GM19240 (cell line): ENCODE measurements around the gene TMPRSS13.
"Not testable (repeated sequence)": the region's sequence is repeated elsewhere in the genome, so short reads cannot be mapped to it uniquely, and the experiment has no call there.

ENCODE experiments used
- DNase-seq: peaks from one replicate; pipeline ENCODE4 v3.0.0; 2011; ENCODE audit warnings: low spot score; ENCODE audit not compliant: insufficient read length

Gene TMPRSS13

DNA sequence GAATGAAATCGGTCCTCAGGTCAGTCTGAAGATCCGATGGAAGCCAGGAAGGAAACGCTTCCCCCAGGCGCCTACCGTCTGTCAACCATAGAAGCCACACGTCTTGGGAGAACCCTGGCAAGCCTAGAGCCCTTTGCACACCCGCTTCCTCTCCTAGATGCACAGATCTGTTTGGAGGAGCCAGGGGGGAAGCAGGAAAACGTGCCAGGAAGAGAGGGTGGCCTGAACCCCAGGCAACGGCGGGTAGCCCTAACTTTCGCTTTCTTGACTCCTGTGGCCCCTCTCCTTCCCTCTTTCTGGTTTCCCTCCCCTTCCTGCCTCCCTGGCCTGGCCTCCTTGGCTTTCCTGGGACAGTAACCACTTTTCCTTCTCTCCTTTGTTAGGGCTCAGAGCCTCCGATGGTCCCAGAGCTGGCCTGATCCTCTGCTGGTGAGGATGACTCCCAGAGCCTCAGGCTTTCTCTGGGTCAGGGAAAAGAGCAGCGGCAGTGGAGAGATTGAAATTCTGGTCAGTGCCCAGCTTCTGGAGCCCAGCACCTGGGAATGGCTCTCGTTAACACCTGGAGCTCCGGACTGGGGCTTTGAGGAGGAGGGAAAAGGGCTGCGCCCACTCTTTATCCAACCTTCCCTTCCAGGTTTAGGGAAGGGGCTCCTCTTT, 54.8 kb downstream of the TMPRSS13 start:
- no peak for DNase-seq

DNA sequence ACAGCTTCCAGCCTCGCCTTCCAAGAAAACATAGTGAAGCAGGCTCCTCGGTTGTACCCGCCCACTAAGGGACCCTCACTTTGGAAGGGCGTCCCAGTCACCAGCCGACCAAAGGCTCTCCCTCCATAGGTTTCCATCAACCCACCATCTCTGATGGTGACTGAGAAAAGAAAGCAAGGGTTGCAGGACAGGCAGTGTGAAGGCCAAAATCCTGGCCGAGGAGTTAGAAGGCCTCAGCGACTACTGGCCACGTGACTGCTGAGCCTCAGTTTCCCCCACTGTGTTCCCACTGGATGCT, 55.4 kb downstream of the TMPRSS13 start:
- no peak for DNase-seq

DNA sequence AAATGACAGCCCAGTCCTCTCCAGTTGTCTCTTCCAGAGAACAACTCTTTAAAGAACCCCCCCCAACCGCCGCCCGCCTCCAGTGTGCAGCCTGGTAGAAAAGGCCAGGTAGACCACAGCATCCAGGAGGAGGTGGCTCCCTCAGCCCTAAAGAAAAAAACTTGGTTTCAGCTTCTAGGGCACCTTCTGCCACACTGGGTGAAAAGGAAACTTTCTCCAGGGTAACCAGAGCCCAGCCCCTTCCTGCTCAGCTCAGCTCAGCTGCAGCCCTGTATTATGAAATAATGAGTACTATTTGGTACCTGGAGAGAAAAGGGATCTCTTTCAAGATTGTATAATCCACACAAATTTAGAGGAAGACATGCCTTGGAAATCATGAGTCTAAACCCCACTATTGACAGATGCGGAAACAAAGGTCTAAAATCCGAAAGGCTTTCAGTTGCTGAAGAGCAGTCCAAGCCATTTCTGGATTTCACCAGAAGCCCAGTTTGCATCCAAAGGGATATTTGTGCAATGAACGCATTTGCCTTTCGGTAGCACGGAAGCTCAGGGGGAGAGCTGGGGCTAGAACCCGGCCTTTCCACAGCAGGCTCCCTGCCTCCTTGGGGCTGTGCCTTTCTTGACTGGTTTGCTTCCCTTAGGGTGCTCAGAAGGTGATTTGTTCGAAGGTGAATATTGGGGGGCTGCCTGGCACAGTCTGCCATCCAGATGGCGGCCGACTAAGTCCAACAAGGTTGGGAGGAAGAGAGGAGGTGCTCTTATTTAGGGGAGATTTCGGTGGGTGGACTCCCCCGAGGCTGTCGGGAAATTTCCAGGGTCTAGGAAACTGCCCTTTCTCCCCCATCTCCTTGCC, 56.0 kb downstream of the TMPRSS13 start:
- DNase-seq, result no peak

DNA sequence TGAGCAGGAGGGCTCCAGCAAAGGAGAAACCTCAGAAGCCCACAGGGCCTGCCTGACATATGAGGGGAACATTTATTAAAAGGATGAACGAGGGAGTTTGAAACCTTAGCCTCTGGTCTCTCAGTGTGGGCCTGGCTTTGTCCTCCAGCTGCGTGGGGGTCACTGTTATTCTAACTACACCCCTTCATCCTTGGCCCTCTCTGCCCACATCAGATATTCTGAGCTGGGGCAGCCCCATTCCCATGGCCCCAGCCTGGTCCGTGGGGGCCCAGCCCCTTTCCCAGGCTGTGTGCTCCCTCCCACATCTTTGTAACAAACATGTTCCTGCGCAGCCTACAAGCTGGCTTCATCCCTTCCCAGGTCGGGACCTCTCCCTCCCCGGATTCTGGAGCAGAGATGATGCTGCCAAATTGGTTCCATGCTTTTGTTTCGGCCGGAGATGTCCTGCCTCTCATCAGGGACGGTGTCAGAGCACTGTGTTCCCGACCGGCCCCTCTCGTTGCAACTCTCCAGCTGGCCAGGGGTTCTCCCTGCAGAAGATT, 56.7 kb downstream of the TMPRSS13 start:
- no peak for DNase-seq

DNA sequence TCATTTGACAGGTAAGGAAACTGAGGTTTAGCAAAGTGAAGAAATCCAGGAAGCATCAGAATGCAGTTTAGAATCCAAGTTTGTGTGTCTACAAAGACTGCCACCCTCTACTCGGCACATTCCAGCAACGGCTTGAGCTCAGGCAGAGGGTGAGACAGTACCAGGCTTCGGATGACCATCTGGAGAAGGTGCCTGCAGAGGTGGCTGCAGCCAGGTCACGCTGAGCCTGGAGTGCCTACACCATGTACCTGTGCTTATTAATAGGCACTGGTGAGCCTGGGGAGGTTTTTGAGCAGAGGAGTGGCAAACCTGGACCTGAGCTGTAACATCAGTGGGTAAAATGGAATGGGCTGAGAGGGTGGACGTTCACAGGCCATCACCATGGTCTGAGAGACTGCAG, 57.4 kb downstream of the TMPRSS13 start:
- DNase-seq, result no peak

DNA sequence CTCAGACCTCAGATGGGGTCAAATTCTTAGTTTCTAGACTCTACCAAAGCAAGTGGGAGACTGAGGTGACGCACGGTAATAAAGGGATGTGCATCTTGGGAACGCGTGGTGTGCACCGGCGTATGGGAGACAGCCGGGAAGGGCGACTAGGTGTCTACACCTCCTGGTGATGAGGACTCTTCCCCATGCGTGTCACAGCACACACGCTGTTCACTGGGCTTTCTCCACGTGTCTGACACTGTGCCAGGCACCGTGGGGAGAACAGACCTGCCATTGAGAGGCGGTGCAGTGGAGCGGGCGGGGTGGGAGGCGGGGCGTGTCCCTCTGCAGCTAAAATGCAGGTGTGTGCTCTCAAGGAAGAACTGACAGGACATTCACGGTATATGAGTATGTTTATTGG, 58.0 kb downstream of the TMPRSS13 start:
- DNase-seq, result no peak

DNA sequence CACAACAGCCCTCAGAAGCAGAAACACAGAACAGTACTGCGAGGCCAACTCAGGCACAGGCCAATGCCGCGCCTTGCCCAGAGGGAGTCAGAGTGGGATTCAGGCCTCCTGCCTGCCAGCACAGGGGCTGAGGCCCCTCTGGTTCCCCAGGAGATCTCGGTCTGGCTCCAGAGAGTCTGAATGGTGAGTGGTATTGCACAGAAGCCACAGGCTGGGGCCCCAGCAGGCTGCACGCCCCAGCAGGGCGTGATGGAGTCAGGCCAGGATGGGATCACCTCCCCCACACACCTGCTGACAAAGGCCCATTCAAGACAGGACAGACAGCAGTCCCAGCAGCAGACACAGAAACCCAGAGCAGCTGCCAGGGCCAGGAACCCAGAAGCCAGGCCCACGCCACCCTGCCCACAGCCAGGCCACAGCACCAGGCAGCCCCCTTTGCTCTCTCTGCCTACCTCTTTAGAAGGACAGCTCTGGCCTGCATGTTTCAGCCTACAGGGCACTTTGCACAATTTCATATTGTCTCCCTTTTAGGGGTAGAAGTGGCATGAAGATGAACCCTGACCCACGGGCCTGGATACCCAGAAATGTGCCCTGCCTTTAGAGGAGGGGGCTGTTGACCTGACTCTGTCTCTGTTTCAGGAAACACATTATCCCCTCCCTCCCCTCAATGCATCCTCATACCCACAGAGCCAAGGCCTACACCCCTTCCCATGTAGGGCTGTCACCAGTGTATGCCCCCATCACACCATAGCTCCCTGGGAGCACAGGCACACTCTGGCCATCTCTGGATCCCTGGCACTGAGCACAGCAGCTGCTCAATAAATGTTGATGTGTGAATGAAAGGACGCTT, 58.9 kb downstream of the TMPRSS13 start:
- DNase-seq, result no peak

DNA sequence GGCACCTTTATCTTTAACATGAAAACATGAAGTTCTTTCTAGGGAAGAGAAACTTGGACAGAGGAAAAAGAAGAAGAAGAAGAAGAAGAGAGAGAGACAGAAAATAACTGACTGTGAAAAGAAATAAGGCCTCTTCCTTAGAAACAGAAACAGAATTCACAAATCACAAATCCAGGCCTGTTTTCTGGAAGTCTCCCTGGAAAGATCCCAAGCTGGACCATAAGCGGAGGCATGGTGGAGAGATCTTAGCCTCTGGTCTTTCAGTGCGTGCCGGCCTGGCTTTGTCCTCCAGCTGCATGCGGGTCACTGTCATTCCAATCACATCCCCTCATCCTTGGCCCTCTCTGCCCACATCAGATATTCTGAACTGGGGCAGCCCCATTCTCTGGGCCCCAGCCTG, 59.6 kb downstream of the TMPRSS13 start:
- DNase-seq, result no peak

DNA sequence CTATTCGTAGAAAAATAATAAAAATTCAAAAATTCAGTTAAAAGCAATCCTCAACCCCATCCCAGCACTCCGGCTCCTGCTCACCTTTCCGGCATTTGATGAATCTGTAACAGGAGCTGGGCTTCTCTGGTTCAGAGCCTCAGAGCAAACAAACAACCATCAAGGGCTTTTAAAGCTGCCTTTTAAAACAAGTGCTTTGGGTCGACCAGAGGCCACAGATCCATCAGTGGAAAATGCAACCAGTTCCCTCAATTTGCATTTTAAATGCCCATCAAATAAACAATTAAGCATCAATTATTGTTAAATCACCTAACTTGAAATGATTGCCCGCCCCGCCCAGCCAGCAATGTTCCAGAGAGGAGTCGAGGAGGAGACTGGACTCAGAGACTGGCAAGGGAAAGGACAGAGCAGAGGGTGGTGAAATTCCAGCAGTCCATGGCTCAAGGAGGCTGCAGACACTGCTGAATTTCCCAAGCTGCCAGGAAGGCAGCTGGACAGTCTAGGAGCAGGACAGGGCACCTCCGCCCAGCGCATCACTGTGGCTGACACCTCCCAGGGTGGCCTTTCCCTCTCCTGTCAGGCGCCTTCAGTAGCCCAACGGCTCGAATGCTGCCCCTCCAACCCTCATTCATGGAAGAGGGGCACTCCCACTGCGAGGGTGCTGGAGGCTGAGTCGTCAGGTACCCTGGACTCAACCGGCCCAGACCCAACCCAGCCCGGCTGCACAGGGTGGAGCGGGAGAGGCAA, 60.2 kb downstream of the TMPRSS13 start:
- no peak for DNase-seq

DNA sequence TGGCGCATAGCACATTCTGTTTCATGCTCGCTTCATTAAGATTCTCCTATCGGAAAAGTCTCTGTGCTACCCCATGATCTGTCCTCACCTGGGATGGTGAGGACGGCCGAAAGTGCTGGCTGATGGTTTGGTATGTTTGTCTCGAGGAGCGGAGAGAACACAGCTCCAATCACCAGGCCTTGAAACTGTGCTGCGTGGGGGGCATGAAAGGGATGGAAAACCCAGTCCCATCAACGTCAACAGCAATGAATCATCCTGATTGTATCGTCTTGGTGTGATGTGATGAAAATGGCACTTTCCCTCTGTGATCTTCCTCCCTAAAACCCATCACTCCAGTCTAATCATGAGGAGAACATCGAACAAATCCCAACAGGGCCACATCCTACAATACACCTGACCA, 61.1 kb downstream of the TMPRSS13 start:
- no peak for DNase-seq

DNA sequence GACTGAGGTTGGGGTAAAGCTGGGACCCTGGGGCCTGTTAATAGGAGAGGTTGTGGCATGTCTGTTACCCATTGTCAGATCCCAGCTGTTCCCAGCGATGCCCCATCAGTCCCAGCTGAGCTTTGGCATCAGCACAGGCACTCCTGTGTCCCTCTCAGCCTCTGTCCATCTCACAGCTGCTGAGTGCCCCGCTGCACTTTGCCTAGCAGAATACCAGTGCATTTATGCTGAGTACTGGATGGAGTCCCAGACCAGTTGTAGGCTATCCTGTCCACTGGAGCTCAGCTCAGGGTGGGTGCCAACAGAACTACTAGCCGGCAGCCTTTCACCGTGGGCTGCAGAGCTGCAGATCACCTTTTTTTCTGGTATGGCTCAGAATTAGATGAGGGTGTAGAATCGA, 62.7 kb downstream of the TMPRSS13 start:
- no peak for DNase-seq

DNA sequence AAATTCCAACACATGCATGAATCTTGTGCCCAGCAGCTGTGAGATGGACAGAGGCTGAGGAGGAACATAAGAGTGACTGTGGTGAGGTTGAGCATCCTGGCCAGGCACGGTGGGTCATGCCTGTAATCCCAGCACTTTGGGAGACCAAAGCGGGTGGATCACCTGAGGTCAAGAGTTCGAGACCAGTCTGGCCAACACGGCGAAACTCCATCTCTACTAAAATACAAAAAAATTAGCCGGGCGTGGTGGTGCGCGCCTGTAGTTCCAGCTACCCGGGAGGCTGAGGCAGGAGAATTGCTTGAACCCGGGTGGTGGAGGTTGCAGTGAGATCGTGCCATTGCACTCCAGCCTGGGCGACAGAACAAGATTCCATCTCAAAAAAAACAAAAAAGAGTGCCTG, 63.7 kb downstream of the TMPRSS13 start:
- not testable (repeated sequence) for DNase-seq

DNA sequence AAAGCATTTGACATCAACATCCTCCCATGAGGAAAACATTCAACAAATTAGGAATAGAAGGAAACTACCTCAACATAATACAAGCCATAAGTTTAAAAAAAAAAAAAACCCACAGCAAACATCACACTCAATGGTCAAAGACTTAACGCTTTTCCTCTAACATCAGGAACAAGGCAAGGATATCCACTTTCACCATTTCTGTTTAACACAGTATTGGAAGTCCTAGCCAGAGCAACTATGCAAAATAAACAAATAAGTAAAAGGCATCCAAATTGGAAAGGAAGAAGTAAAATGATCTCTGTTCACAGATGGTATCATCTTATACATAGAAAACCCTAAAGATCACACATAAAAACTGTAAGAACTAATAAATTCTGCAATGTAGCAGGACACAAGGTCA, 65.8 kb downstream of the TMPRSS13 start:
- no peak for DNase-seq

DNA sequence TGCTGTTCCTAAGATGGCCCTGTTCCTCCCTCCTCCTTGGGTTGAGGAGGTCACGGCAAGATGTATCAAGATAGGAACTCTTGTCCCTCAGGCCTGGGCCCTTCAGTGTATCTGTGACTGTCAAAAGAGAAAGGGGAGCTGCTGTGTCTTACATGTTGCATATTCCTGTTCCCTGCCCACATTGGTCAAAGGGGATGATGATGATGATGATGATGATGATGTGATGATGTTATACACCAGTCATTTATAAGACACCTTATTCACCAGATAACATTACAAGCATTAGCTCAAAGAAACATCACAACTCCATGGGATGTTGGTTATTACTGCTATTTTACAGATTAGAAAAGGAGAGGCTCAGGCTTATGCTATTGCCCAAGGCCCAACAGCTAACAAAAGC, 66.4 kb downstream of the TMPRSS13 start:
- DNase-seq, result no peak

DNA sequence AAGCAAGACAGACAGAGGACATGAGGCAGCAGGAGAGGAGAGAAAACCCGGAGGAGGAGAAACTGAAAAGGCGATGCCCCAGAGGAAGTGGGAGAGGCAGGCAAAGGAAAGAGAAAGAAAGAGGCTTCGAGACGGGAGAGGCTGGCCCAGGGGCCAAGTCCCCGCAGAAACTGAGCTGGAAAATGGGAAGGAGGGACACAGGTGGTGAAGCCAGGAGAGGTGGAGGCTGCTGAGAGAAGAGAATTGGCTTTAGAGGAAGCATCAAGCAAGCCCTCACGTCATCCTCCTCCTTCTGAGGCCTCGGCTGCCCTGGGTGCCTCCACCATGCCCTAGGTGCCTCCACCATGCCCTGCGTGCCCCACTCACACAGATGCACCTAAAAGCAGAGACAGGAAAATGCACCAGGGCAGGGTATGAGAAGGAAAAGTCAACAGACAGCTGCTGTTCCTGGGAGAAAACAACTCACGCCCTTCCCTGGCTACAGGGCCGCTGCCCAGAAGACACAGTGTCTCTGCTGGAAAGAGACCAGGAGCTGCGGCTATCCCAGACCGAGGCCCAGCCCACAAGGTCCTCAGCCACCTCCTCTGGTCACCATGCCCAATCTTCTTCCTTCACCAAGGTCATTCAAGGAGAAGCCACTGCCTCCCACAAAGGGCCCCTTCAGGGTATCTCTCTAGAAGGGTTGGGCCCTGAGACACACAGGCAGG, 67.0 kb downstream of the TMPRSS13 start:
- DNase-seq, result no peak

DNA sequence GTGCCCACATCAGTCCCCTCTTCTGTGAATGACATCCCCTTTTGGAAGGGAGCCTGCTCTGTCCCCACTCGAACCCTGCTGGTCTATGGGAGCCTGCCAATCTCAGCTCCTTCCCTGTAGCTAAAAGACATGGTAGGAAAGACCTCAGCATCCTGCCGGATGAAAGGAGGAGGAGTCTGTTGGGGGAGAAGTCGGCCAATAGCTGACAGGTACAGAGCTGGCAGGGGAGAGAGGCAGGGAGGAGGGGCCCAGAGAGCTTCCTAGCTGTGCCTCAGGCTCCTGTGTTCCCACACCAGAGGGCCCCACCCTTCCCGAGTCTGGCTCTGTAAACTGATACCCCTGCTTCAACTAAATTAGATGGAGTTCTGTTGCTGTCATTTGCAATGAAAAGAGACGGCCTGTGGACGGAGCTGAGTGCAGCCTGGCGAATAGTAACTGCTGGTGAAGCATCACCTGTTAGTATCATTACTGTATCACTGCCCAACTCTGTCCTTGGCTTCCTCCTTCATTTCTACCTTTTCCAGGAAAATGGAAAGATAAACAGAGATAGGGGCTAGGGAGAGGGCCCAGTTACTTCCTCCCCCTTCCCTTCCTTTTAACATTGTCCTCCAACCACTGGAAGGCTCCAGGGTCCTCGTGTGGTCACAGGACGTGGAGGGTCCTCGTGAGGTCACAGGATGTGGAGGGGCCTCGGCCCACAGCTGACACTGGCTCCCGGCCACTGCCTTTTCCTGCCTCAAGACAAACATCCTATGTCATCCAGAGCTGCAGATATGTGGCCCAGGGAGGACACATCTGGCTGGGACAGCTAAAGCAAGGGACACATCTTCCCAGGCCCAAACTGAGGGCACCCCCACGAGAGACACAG, 67.8 kb downstream of the TMPRSS13 start:
- DNase-seq, result no peak

DNA sequence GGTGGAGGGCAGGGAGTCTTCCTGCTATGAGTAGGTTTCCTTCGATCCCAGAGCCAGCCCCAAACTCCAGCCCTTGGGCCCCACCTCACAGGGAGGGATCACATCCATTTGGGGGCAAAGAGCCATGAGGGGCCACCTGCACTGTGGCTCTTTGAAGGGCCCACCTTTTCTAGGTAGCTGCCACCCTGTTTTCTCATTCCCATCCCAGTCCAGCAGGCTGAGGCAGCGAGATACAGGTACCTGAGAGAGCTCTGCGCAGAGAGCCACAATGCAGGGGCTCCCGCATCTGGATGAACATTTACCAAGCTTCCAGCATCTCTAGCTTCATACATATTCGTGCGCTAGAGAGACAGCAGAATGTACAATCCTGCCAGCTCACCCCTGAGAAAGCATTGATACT, 69.1 kb downstream of the TMPRSS13 start:
- no peak for DNase-seq

DNA sequence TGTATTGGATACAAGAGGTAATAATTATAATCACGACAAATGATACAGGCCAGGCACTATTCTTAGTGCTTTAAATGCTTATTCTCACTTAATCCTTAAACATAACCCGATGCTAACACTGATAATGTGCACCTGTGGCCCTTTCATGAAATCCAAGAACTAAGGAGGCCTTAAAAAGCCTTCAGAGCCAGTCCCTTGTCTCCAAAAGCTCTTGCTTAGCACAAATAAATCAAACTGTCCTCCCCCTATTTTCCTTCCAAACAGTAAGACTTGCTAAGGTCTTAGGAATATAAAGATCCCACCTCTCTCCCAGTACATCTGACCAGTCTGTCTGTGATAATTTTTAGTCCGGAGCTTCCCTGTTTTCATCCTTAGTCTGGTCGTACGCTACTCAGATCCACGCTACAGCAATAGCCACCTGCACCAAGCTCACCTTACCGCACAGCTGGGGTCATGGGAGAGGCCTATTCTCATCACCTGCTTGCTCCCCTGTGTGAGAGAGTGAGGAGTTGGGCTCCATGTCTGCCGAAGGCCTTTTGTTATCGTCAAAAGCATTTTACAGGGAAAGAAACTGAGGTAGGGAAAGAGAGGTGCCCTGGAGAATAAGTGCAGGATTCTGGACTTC, 69.6 kb downstream of the TMPRSS13 start:
- no peak for DNase-seq

DNA sequence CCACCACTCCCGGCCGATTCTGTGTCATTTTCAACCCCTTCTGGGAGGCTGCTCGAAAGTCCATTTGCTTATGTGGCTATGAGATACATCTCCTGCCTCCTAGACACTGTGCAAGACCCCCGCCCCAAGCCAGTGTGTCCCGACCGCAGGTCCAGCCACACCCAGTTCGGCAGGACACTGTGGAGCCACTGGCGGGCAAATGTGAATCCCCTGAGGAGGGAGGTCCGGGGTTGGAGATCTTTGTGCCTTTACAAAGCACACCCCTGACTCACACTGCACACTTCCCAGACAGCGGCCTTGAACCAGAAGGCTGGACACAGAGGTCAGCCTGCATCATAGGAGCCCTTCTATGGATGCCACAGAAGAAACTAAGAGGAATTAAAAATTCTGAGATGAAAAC, 70.1 kb downstream of the TMPRSS13 start:
- DNase-seq, result no peak
